PFSK-1 (cell line): ENCODE results near the gene TERT.

Experiments
- POLR2AphosphoS5 ChIP-seq: IDR thresholded peaks from 2 replicates; pipeline ENCODE4 v1.6.1; 2012; ENCODE audit warnings: low read depth, mild to moderate bottlenecking, control low read depth, low read length, moderate library complexity
- SIN3A ChIP-seq: IDR thresholded peaks from 2 replicates; pipeline ENCODE4 v1.6.1; 2012; ENCODE audit warnings: mild to moderate bottlenecking, low read length, moderate library complexity, borderline replicate concordance; ENCODE audit not compliant: insufficient read depth
- TAF1 ChIP-seq: IDR thresholded peaks from 2 replicates; pipeline ENCODE4 v1.6.1; 2012; ENCODE audit warnings: low read length, control low read depth, borderline replicate concordance; ENCODE audit not compliant: insufficient read depth
- TF ChIP-seq, protein P1 (sequence below), 2 experiments: IDR thresholded peaks; 2 replicates each; pipeline versions ENCODE4 v1.6.1 to v1.8.0; 2011 to 2012; ENCODE audit warnings: low read depth in 2 of 2, low read length in 2 of 2, control low read depth in 1 of 2, inconsistent platforms in 1 of 2, mild to moderate bottlenecking in 1 of 2, moderate library complexity in 1 of 2; ENCODE audit not compliant: insufficient read depth in 1 of 2

- TF ChIP-seq TAF1 (no peak), POLR2AphosphoS5 (no peak), SIN3A (no peak)
- TF ChIP-seq, protein P1, sequence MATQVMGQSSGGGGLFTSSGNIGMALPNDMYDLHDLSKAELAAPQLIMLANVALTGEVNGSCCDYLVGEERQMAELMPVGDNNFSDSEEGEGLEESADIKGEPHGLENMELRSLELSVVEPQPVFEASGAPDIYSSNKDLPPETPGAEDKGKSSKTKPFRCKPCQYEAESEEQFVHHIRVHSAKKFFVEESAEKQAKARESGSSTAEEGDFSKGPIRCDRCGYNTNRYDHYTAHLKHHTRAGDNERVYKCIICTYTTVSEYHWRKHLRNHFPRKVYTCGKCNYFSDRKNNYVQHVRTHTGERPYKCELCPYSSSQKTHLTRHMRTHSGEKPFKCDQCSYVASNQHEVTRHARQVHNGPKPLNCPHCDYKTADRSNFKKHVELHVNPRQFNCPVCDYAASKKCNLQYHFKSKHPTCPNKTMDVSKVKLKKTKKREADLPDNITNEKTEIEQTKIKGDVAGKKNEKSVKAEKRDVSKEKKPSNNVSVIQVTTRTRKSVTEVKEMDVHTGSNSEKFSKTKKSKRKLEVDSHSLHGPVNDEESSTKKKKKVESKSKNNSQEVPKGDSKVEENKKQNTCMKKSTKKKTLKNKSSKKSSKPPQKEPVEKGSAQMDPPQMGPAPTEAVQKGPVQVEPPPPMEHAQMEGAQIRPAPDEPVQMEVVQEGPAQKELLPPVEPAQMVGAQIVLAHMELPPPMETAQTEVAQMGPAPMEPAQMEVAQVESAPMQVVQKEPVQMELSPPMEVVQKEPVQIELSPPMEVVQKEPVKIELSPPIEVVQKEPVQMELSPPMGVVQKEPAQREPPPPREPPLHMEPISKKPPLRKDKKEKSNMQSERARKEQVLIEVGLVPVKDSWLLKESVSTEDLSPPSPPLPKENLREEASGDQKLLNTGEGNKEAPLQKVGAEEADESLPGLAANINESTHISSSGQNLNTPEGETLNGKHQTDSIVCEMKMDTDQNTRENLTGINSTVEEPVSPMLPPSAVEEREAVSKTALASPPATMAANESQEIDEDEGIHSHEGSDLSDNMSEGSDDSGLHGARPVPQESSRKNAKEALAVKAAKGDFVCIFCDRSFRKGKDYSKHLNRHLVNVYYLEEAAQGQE (IDR thresholded peaks at IDR 0.05; ENCODE audit: insufficient read depth in 1 of 2, low read depth in 2 of 2, low read length in 2 of 2): no peak
These were observed 77.2 kb downstream of the TERT start for GRCh38 chr5:1217596-1218206.
